22Rv1 (cell line): ENCODE data around the gene DISC1.

Source experiments
- ZFX ChIP-seq: fragments of 450-650 bp; IDR thresholded peaks from 2 replicates; pipeline ENCODE4 v1.6.1; 2017; ENCODE audit warnings: antibody characterized with exemption, borderline replicate concordance
- TF ChIP-seq, protein P1 (sequence below): fragments of 450-650 bp; IDR thresholded peaks from 2 replicates; pipeline ENCODE4 v1.5.1; 2017; ENCODE audit warnings: mild to moderate bottlenecking

DNA sequence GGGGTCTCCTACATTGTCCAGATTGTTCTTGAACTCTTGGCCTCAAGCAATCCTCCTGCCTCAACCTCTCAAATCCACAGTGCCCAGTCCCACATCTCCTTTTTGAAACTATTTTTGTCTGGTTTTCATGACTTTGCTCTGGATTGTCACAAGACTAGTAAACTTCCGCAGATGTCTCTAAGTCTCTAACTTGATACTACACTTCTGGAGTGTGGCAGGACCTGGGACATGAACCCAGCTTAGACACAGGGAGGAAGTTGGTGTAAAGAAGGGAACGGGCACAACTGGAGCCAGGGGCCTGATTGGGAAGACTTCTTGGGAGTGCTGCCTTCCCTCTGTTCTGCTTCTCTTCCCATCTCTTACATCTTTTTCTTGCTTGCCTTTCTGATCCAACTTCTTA is 16.2 kb upstream of the DISC1 start:
- TF ChIP-seq, protein P1, sequence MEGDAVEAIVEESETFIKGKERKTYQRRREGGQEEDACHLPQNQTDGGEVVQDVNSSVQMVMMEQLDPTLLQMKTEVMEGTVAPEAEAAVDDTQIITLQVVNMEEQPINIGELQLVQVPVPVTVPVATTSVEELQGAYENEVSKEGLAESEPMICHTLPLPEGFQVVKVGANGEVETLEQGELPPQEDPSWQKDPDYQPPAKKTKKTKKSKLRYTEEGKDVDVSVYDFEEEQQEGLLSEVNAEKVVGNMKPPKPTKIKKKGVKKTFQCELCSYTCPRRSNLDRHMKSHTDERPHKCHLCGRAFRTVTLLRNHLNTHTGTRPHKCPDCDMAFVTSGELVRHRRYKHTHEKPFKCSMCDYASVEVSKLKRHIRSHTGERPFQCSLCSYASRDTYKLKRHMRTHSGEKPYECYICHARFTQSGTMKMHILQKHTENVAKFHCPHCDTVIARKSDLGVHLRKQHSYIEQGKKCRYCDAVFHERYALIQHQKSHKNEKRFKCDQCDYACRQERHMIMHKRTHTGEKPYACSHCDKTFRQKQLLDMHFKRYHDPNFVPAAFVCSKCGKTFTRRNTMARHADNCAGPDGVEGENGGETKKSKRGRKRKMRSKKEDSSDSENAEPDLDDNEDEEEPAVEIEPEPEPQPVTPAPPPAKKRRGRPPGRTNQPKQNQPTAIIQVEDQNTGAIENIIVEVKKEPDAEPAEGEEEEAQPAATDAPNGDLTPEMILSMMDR: no peak
- no peak for TF ChIP-seq ZFX
